Uterus (tissue), 4 donors: ENCODE measurements around the gene KIDINS220. TPM values are rescaled to one million over a fixed set of nuclear protein-coding genes. Genes with fewer than 3 reads are reported as not detected.
"Not testable (repeated sequence)": the region's sequence is repeated elsewhere in the genome, so short reads cannot be mapped to it uniquely, and the experiment has no call there.

Experiments used
- DNase-seq, 2 donors: peaks; one replicate each; pipeline ENCODE4 v3.0.0-alpha.2; 2019 to 2020
- H3K27ac ChIP-seq, 2 donors: fragments of 200-600 bp; sonication (generic); 1 replicate in 1 of 2; 2 replicates in 1 of 2; pipeline ENCODE4 v1.5.1; 2016 to 2018
- H3K27me3 ChIP-seq, 2 donors: fragments of 200-600 bp; sonication (generic); one replicate each; pipeline ENCODE4 v1.5.1; 2018 to 2019; ENCODE audit warnings: control low read depth in 1 of 2
- H3K36me3 ChIP-seq, 2 donors: fragments of 200-600 bp; sonication (generic); one replicate each; pipeline ENCODE4 v1.5.1; 2019; ENCODE audit warnings: control low read depth in 1 of 2
- H3K4me1 ChIP-seq, 2 donors: fragments of 200-600 bp; sonication (generic); one replicate each; pipeline ENCODE4 v1.5.1; 2018 to 2019; ENCODE audit warnings: control low read depth in 1 of 2
- H3K4me3 ChIP-seq, 2 donors: fragments of 200-600 bp; sonication (generic); 1 replicate in 1 of 2; 2 replicates in 1 of 2; pipeline ENCODE4 v1.5.1; 2018 to 2019; ENCODE audit warnings: mild to moderate bottlenecking in 1 of 2
- H3K9me3 ChIP-seq, 2 donors: fragments of 200-600 bp; sonication (generic); one replicate each; pipeline ENCODE4 v1.5.1; 2019; ENCODE audit warnings: control low read depth in 1 of 2
- POLR2A ChIP-seq, 2 donors: fragments of 450-650 bp; IDR thresholded peaks; one replicate each; pipeline ENCODE4 v1.6.1; 2016; ENCODE audit warnings: antibody characterized with exemption in 2 of 2, mild to moderate bottlenecking in 1 of 2, moderate library complexity in 1 of 2
- intact Hi-C: fragments of 100-400 bp; cut with DNase I; formaldehyde crosslinking; loops from one replicate; pipeline ENCODE4 v1.15.1; 2023; ENCODE audit warnings: low total_unique reads
- total RNA-seq, 4 donors: library from RNA; depleted of rRNA in 3 of 4; stranded (reverse); fragments of >200 nt in 3 of 4; gene quantifications; one replicate each; pipeline versions ENCODE4 v1.1.0 to v1.2.4, GENCODE V29; 2014 to 2023
- TF ChIP-seq, protein P1 (sequence below), 4 experiments: fragments of 200-600 bp in 2 of 4; fragments of 450-650 bp in 2 of 4; sonication (generic) in 2 of 4; IDR thresholded peaks; one replicate each; pipeline ENCODE4 v1.5.1; 2016 to 2019; ENCODE audit warnings: antibody characterized with exemption in 4 of 4, mild to moderate bottlenecking in 2 of 4, moderate library complexity in 1 of 4
- donor health status: DM: yes; HTN: yes; CAD: no.

The KIDINS220 gene
- total RNA-seq, 4 donors from 2014 or later = 48.8 to 185 (median 72.8) TPM

DNA sequence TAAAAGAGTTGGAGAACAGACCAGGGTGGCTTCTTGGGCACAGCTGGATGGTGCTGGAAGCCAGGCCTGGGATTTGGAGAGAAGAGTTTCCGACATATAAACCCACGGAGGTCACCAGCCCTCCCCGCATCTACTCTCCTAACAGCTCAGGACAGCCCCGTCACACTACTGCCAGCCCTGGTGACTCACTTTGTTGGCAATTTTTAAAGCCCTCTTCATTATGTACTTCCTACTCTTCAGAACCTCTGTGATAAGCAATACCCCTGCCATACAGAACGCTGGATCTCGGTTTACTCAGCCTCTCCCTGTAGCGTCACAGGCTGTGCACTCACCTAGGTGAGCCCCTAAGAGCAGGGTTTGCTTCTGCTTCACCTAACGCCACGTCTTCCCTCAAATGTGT lies 107.5 kb downstream of the KIDINS220 start:
- Histone ChIP-seq H3K27me3 (no peaks in the 10 kb centered on the region), H3K4me1 (no peaks in the 10 kb centered on the region), H3K36me3 (no peaks in the 10 kb centered on the region), H3K27ac (no peak overlapping the region), H3K9me3 (no peaks in the 10 kb centered on the region), H3K4me3 (no peak overlapping the region)
- no peak for DNase-seq
- intact Hi-C loops = no loop called here
- TF ChIP-seq POLR2A (IDR thresholded peaks at IDR 0.05) = no peak
- TF ChIP-seq, protein P1, sequence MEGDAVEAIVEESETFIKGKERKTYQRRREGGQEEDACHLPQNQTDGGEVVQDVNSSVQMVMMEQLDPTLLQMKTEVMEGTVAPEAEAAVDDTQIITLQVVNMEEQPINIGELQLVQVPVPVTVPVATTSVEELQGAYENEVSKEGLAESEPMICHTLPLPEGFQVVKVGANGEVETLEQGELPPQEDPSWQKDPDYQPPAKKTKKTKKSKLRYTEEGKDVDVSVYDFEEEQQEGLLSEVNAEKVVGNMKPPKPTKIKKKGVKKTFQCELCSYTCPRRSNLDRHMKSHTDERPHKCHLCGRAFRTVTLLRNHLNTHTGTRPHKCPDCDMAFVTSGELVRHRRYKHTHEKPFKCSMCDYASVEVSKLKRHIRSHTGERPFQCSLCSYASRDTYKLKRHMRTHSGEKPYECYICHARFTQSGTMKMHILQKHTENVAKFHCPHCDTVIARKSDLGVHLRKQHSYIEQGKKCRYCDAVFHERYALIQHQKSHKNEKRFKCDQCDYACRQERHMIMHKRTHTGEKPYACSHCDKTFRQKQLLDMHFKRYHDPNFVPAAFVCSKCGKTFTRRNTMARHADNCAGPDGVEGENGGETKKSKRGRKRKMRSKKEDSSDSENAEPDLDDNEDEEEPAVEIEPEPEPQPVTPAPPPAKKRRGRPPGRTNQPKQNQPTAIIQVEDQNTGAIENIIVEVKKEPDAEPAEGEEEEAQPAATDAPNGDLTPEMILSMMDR (IDR thresholded peaks at IDR 0.05) = no peak

- H3K9me3 ChIP-seq, H3K27ac ChIP-seq, DNase-seq, intact Hi-C loops, H3K36me3 ChIP-seq, H3K4me1 ChIP-seq, H3K4me3 ChIP-seq, H3K27me3 ChIP-seq: not testable (repeated sequence)
These were observed 108.3 kb downstream of the KIDINS220 start for GRCh38 chr2:8729101-8729500.

DNA sequence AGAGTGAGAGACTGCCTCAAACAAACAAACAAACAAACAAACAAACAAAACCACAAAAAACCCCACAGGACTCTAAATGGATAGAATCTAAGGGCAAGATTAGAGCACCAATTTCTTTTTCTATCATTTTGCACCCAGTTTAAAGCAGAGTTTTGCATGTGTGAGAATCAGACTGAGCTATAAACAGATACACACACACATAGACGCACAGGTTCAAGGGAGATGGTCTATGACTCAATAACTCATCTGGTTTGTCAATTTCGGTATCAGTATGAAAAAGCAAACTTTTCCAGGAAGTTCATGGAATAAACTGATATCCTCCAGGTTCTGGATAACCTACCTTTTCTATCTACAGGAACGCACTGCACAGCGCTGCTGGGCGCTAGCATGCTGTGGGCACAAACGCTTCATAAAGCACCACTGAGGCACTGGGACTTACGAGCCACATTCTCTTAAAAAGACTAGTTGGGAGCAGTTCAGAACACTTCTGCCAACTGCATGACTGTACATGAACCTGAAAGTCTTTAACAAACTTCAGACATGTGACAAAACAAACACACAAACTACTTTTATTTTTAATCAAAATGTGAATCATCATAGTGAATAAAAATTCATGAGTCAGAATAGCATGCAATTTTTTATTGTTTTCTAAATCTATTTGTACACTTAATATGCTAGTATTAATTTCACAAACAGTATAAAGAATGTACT lies 109.0 kb downstream of the KIDINS220 start:
- no peak overlapping the region for H3K4me3 ChIP-seq
- DNase-seq = no peak
- no peaks in the 10 kb centered on the region for H3K9me3 ChIP-seq
- intact Hi-C loops = no loop called here
- no peaks in the 10 kb centered on the region for H3K4me1 ChIP-seq
- H3K27ac ChIP-seq = no peak overlapping the region
- no peaks in the 10 kb centered on the region for H3K27me3 ChIP-seq
- no peak for TF ChIP-seq POLR2A (IDR thresholded peaks at IDR 0.05)
- TF ChIP-seq, protein P1 (IDR thresholded peaks at IDR 0.05) = no peak
- H3K36me3 ChIP-seq = no peaks in the 10 kb centered on the region

DNA sequence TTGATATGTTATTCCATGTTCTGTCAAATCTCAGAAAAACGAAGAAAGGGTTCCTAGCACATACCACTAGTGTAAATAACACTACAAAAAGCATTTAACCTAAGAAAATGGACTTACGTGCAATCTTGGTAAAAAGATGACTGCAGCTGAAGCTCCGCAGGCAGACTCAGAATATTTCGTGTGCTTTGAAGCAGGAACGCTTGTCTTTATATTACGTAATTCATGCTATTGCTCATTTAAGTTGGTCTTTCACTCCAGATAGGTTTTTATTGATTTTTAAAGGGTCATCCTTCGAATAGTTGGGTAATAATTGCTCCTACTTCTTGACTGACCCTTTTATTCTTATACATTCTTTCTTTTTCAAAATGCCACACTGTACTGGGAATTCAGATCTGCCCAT lies 111.6 kb downstream of the KIDINS220 start:
- Histone ChIP-seq H3K27me3 (no peaks in the 10 kb centered on the region), H3K4me3 (no peak overlapping the region), H3K27ac (no peak overlapping the region), H3K4me1 (no peaks in the 10 kb centered on the region), H3K36me3 (no peaks in the 10 kb centered on the region), H3K9me3 (no peaks in the 10 kb centered on the region)
- no peak for DNase-seq
- intact Hi-C loops = no loop called here
- TF ChIP-seq POLR2A (IDR thresholded peaks at IDR 0.05) = no peak
- TF ChIP-seq, protein P1 (IDR thresholded peaks at IDR 0.05) = no peak

- intact Hi-C loops = no loop called here
- Histone ChIP-seq H3K4me3 (no peak overlapping the region), H3K9me3 (no peaks in the 10 kb centered on the region), H3K4me1 (no peaks in the 10 kb centered on the region), H3K27ac (no peak overlapping the region), H3K27me3 (no peaks in the 10 kb centered on the region), H3K36me3 (no peaks in the 10 kb centered on the region)
- DNase-seq = no peak
- TF ChIP-seq, protein P1 (IDR thresholded peaks at IDR 0.05) = no peak
- no peak for TF ChIP-seq POLR2A (IDR thresholded peaks at IDR 0.05)
These were observed 114.4 kb downstream of the KIDINS220 start for GRCh38 chr2:8722986-8723385.

DNA sequence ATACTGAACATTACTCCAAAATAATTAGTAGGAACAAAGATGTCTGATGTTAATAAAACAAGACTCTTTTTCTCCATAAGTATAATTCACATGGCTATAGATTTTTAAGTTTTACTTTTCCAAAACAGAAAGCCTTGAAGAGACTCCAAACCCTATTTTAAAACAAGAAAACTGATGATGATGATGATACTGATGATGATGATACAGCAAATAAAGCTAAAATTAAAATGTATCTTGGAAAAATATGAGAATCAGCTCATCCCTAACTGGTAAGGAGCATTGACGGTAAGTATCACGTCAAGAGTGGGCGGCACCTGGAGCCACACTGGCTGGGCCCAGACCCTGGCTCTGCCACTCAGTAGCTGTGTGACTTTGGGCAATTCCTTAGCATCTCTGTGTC lies 116.0 kb downstream of the KIDINS220 start:
- Histone ChIP-seq H3K9me3 (no peaks in the 10 kb centered on the region), H3K27me3 (no peaks in the 10 kb centered on the region), H3K4me3 (no peak overlapping the region), H3K4me1 (no peaks in the 10 kb centered on the region), H3K36me3 (no peaks in the 10 kb centered on the region), H3K27ac (no peak overlapping the region)
- intact Hi-C loops = no loop called here
- TF ChIP-seq POLR2A (IDR thresholded peaks at IDR 0.05) = no peak
- TF ChIP-seq, protein P1 (IDR thresholded peaks at IDR 0.05) = no peak
- DNase-seq = no peak
